HG03159 (cell line): Measurements from ENCODE around the gene CFAP161.
"Not testable (repeated sequence)": the region's sequence is repeated elsewhere in the genome, so short reads cannot be mapped to it uniquely, and the experiment has no call there.

Source experiments
- ATAC-seq: cut with Tn5 transposase; IDR thresholded peaks from one replicate; pipeline ENCODE4 v1.9.1; 2021; ENCODE audit warnings: mild to moderate bottlenecking, moderate library complexity; ENCODE audit not compliant: unreplicated experiment

CFAP161 gene

GRCh38 chr15:81157195-81157938 is 23.3 kb downstream of the CFAP161 start:
- no peak for ATAC-seq

- ATAC-seq = no peak
These were observed 23.8 kb downstream of the CFAP161 start for GRCh38 chr15:81157939-81158223.

GRCh38 chr15:81158561-81158960 is 24.5 kb downstream of the CFAP161 start:
- not testable (repeated sequence) for ATAC-seq

DNA sequence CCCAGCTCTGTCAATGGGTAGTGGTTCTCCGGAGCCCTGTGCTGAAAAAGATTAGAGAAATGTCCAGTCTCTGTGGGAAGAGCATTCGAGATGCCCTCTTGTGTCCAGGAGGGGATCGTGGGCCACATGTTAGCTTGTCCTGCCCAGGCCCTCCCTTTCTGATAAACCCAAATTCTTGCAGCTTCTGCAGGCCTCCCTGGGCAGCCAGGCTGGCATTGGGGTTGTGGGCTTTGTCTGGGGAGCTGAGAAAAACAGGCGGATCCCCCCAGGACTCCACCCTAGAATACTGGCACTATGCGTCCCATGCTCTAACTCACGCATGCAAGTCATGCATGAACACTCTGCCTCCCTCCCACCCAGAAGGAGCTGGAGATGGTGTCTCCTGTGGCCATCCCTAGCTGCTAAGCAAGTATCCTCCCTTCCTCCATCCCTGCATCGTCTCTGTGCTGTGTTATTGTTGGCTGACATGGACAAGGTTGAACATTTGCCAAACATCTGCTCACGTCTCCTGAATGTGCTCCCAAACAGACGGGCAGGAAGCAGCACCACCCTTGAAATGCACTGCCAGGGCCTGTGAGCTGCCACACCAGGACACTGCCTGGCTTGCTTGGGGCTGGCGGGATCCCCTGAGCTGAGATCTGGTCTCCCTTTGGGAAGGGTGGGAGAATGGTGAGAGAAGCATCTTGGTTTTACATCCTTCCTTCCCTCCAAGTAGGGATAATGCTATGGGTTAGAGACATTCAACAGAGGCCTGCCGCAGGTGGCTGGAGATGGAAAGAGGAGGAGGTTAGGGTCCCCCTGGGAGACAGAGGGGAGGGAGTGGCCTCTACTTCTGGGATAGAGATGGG is 26.5 kb downstream of the CFAP161 start:
- ATAC-seq = no peak

- ATAC-seq = no peak
These were observed 27.1 kb downstream of the CFAP161 start for GRCh38 chr15:81161160-81161673.

GRCh38 chr15:81161851-81162250 is 27.8 kb downstream of the CFAP161 start:
- no peak for ATAC-seq

DNA sequence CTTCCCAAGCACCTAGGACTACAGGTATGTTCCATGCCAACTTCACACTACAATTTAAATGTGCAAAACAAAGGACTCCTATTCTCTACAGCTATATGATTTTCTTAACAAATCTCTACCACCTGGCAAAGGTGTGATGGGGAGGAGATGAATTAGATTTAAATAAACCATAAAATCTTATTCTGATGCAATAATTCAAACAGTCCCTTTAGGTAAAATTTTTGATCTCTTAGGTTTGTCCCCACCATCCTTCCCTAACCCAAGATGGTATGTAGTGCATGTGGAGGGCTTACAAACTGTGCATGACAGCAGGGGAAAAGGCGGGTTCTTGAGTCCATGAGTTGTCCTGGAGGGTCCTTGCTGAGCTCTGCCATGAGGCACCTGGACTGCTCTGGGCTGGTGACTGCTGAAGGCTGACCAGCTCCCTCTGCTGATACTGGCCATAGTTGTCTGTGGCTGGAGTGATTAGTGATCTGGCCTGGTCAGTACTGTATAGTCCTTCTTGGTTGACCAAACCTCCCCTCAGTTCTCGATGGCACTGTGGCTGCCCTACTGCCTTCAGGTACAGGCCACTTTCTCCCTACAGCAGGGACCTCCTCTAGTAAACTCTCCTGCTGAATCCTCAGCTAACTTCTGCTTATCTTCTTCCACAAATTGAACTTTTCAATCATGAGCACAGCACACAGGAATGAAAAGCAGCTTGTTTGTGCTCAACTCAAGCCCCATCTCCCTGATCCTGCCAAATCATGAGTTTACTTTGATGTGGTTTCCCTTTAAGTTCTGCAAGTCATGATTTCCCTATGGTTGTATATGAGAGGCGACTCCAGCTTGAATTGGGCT is 30.1 kb downstream of the CFAP161 start:
- no peak for ATAC-seq

DNA sequence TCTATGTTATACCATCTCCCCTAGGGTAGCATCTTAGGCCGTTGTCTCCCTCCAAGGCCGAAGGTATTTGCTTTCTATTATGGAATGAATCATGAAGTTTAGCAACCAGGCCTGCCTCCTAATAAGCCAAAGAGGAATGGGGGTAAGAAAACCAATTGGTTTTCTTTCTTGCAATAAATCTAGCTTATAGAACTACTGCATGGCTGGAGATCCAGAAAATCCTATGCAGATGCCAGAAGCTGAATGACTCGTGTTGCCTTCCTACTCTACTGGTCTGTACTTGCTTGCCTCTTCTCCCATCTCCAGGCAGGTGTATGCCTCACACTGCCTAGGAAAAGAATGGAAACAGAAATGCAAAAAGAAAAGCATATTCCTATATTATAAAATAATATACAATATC is 31.5 kb downstream of the CFAP161 start:
- ATAC-seq = no peak

- ATAC-seq = no peak
These were observed 32.7 kb downstream of the CFAP161 start for GRCh38 chr15:81166636-81167305.

DNA sequence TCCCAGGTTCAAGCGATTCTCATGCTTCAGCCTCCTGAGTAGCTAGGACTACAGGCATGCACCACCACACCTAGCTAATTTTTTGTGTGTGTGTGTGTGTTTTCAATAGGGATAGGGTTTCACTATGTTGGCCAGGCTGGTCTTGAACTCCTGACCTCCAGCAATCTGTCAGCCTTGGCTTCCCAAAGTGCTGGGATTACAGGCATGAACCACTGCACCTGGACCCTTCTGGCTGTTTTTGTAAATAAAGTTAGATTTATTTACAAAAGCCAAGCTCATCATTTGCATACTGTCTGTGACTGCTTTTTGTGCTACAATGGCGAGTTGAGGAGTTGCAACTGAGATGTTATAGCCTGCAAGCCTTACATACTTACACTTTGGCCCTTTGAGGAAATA is 34.1 kb downstream of the CFAP161 start:
- no peak for ATAC-seq

DNA sequence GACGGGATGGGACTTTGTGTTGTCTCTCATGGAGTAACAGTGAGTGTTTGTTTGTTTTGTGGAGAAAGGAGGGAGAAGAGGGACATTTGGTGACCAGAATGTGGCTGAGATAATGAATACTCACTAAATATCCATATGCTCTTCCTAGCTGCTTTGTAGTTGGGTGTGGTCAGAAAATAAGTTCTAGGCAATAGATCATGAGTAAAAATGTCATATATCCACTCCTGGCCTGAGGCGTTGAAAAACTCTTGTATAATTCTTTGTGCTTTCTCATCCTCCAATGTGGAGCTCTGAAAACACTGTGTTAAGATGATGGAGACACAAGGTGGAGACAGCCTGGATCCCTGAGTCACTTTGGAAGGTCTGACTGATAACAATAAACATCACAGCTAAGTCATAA is 34.6 kb downstream of the CFAP161 start:
- no peak for ATAC-seq

DNA sequence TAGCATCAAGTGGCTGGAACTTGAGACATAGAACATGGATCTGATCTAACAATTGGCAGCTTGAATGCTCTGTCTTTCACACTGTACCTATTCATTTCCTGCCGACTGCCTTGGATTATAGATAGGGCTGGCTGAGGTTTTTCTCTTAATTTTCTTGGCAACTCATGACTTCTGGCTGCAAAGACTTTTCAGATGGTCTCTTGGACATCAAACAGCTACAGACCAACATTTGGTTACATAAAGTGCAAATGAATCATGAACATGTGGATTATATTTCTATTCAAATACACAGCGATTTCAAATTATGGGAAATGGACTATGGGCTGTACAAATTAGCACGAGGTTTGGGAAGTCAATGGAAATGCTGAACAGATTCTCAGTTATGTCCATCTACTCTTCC is 36.4 kb downstream of the CFAP161 start:
- ATAC-seq = no peak

DNA sequence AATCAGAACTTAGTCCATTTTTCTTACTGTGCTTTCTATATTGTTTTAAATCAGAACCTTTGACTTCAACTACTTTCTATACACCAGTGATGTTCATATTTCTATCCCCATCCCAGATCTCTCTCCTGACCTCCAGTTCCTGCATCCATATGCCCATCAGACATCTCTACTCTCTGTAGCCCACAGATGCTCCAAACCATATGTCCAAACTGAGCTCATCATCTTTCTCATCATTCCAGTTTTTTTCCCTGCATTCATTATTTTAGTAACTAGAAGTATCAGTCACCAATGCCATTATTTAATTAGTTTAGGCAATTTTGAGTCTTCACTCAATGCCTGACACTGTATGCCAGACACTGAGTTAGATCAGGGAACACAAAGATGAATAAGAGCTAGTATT is 37.2 kb downstream of the CFAP161 start:
- no peak for ATAC-seq

DNA sequence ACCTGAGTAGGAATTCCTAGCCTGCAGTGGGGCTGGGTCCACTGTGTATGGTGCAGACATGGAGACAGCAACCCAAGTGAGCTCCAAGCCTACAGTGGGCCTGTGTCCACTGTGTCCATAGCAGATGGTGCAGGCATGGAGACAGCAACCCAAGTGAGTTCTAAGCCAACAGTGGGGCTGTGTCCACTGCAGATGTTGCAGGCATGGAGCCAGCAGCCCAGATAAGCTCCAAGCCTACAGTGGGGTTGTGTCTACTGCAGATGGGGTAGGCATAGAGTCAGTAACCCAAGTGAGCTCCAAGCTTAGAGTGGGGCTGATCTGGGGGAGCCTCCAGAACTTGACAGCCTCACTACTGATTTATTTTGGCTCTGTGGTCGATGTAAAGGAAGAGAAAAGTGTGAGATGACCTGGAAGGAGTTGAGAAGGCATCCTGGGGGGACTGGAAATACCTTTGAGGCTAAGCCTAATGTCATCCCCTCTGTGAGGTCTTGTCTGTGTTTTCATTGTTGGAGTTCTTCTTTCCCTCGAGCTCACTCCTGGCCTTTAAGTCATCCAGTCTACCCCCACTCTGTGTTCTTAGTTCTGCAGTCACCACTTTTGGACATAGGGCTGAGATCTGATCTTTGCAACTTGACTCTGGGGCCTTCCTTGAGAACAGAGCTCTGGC is 40.2 kb downstream of the CFAP161 start:
- no peak for ATAC-seq

DNA sequence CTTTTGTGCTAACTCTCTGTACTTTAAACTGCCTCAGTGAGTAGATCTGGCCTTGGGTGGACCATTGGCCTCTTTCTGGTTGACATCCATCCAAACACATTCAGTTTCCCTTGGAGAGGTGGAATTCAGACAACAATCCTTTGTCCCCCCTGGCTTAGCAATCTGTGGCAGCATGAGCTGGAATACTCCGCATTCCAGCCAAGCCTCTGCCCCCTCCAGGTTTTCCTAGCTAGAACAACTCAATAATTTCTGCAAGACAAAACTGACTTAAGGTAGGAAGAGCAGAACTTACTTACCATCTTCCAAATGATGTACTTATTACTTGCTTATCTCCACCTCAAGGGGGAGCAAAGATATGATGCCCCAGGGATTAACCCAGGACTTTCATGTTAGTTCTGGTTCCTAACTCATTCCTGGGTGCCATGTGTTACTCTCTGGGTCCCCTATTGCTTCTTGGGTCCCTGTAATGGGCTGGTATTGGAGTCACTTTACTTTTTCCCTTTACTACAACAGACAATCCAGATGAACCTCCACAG is 40.8 kb downstream of the CFAP161 start:
- ATAC-seq = no peak

GRCh38 chr15:81175496-81175895 is 41.4 kb downstream of the CFAP161 start:
- ATAC-seq = no peak

GRCh38 chr15:81176291-81176893 is 42.3 kb downstream of the CFAP161 start:
- ATAC-seq = no peak

GRCh38 chr15:81178365-81178764 is 44.3 kb downstream of the CFAP161 start:
- no peak for ATAC-seq

DNA sequence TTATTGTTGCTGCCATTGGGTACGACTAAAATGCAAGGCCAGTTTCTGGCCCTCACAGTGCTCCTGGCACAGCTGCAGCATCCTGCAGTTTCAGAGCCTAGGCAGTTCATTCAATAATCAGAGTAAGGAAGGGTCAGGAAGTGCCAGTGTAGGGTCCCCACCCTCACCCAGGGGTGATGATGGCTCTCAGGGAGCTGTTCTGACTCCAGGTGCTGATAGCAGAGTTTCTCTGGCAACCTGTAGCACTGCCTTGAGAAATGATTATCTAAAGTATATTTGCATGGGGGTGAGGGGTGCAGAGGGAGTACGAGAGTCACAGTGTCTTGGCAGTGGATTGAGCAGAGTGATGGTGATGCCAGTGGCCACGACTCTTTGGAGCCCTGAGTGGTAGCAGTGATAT is 47.1 kb downstream of the CFAP161 start:
- no peak for ATAC-seq
